Left renal cortex interstitium (tissue), 4 donors: ENCODE measurements around the gene SGMS1. TPM values are rescaled to one million over a fixed set of nuclear protein-coding genes. Genes with fewer than 3 reads are reported as not detected.
A peak's percentile ranks its signal among the peaks of the same experiment; 100 is the strongest.

ENCODE experiments used
- DNase-seq, 4 donors: peaks; one replicate each; pipeline ENCODE4 v3.0.0-alpha.2; 2013; ENCODE audit warnings: low read depth in 4 of 4, low spot score in 2 of 4, missing footprints in 1 of 4
- polyA plus RNA-seq, 4 donors: library from polyadenylated mRNA; unstranded; fragments of 120-200 nt; gene quantifications; one replicate each; pipeline ENCODE4 v1.2.1, GENCODE V29; 2013; ENCODE audit not compliant: insufficient read length in 4 of 4

Gene SGMS1
- polyA plus RNA-seq, 4 donors, result 53.7 to 59.7 (median 55.1) TPM

DNA sequence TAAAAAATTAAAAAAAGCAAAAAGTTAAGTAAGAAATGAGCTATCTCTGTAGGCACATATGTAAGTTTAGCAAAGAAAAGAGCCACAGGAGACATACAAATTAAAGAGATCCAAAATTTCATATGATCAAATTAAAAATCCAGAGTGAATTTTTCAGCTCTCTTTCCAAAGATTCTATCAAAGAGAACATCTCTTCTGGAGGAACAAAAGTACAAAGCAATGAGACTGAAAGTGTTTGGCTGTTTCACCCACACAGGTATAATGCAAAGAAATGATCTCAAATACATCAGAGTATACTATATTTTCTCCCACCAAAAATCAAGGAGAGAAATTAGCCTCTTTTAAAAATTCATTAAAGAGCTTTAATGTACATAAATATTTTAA lies 297.6 kb downstream of the SGMS1 start:
- DNase-seq, result no peak

DNA sequence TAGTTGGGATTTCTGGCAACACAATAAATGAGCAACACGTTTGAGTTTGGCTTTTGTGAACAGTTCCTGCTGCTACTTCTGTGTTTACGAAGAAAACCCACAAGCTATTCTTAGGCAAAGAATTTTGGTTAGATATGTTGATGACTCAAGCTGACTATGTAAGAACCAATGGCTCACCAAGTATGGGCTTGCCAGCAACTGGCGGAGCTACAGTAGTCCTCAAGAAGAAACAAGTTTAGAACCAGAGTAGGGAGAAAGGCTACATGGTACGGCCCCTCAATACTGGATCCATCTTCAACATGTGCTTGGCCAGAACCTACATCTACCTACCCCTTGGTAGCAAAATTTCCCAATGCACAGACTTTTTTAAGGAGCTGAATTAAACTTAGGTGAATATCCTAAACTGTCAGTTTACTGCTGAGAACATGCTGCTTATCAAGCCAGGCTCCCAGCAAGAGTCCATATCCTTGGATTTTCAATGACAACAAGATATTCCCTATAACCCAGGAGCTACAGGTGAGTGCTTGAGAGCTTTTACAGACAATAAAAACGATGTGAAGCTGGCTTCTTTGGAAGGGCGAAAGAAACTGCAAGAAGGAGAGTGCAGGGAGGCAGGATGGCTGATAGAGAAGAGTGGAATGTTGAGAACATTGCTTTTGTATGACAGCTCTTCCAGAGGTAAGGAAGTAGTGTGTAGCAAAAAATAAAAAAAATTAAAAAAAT lies 298.1 kb downstream of the SGMS1 start:
- no peak for DNase-seq

DNA sequence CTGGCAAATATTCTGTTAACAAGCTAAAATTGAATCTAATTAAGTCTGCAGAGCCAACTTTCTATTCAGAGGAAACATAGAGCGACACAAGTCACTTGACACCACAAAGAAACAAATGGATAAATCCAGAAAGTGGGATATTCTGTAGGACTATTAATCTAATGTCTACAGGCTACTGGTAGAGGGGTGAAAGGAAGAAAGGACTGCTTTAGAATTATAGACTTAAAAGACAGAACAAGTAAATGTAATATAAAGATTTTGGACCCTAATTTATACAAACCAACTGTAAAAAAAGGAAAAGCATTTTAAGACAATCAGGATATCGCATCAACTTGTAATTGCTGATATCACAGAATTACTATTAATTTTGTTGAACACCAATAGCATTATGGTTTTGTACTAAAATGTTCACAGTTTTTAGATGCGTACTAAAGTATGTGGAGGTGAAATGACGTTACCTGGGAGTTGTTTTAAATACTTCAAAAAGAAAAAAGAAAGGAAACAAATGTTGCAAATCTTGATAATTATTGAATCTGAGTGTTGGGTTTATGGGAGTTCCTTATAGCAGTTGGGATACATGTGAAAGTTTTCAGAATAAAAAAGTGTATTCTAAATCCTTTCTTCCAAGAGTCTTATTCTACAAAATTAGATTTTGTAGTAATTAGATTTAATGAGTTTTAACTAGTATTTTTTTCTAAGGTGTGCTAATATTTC lies 298.9 kb downstream of the SGMS1 start:
- no peak for DNase-seq

DNA sequence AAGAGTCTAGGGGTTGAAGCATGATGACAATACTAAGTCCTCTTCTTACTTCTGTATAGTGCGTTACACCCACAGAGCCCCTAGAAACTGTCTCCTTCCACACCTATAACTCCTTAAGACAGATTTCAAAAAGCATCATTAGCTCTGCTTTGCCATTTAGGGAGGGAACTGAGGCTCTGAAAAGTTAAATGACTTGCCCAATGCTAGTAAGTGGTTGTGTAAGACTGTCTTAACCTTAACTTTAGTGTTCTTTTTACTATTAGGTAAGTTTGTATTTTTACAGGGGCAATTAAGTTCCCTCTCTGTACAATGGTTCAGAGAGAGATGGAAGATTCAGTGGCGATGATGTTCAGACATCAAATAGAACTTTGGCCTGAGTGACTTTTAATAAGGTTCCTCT lies 299.7 kb downstream of the SGMS1 start:
- no peak for DNase-seq

DNA sequence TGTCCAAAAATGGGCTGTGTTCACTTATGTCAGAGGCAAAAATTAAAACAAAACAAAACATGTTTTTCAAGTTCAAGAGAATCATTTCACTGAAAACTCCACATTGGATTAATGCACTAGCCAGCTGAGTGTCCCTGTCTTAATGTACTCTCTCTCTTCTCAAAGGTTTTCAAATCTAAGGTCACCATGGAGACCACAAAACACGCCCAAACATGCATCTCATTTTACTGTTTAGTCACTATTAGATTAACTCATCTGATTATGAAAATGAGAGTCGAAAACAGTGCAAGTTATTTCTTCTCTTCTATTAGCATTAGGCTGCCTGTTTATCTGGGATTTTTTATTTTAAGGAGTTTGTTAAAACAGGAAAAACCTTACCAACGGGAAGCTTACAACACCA lies 301.7 kb downstream of the SGMS1 start:
- no peak for DNase-seq

DNA sequence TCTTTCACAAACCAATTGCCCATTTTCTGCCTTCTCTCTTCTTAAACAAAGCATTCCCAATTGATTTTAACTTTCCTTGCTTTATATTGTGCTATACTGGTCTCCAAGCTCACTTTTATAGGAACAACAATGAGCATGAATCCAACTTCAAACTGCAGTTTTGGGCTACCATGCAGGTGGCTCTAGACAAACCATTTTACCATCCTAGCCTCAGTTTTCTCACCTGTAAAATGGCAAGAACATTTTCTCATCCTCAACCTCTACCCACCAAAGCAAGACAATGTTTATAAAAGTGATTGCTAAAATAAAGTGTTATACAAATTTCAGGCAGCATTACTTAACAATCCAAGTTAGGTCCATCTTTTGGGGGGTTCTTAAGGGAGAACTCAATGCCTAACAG lies 305.6 kb downstream of the SGMS1 start:
- no peak for DNase-seq

DNA sequence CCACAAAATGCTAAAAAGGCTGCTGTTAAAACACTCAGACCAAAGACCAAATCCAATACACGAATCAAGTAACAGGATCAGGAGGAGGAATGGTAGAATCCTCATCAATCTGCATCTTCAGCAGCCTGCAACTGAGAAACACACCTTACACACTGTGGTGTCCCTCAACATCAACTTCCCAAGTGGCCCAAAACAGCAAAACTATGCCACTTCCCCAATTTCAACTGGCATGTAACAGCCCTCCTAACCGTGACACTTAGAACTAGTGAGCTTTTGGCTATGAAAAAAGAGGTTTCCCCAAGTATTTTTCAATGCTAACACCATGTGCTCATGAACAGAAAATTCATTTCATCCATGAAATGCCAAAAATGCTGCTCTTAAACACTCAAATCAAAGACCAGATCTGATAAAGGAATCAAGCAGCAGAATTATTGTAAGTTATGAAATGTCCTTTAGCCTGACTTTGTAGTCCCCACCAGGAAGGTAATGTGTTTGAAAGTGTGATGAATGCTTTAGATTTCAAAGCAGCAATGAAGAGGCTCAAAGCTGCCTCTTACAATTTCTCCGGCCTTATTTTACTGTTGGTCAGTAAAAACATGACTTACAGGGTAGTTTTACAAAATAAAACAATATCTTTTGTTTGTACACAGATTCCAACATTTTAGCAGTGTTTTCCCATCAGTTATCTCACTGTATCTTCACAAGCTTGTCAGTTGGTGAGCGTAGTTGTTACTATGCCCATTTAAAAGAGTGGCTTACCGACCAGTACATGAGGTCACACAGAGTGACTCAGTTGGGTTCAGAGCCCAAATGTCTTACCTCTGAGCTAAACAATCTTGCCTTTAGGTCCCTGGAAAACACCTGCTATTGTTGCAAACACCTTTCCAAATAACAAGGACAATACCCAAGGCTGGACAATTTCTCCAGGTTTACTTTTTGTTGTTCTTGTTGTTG lies 306.8 kb downstream of the SGMS1 start:
- no peak for DNase-seq

DNA sequence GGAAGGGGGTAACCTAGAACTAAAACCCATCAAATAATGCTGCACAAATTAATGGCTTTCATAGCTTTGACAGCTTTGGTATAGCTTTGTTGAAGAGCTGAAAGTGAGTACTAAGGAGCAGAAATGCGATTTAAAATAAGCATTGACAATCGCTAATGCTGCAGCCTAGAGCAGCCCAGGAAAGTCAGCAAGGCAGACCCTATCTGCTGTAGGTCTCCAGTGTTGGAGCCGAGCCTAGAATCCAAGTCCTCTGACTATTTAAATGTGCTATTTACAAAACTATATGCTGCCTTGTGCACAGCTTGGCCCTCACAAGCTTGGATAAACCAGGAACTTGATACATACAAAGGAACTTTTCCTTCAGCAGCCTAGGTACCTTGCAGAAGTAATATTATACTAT lies 307.6 kb downstream of the SGMS1 start:
- DNase-seq, result no peak

DNA sequence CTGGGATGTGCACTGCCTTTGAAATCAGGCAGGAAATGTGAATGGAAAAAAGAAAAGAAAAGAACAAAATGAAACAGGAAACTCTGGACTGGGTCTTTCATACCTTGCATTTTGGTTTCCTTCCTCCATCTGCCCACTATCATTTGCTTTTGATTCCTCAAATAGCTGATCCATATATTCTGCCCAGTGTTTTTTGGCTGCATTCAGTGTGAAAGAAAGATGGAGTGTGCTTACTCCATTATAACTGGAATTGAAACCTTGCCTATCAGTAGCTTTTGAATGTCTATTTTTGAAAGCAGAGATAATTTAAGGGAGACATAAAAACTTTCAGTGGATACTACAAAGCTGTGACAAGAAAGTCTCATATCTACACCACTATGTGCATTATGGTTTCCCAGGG lies 308.3 kb downstream of the SGMS1 start:
- DNase-seq, result no peak

DNA sequence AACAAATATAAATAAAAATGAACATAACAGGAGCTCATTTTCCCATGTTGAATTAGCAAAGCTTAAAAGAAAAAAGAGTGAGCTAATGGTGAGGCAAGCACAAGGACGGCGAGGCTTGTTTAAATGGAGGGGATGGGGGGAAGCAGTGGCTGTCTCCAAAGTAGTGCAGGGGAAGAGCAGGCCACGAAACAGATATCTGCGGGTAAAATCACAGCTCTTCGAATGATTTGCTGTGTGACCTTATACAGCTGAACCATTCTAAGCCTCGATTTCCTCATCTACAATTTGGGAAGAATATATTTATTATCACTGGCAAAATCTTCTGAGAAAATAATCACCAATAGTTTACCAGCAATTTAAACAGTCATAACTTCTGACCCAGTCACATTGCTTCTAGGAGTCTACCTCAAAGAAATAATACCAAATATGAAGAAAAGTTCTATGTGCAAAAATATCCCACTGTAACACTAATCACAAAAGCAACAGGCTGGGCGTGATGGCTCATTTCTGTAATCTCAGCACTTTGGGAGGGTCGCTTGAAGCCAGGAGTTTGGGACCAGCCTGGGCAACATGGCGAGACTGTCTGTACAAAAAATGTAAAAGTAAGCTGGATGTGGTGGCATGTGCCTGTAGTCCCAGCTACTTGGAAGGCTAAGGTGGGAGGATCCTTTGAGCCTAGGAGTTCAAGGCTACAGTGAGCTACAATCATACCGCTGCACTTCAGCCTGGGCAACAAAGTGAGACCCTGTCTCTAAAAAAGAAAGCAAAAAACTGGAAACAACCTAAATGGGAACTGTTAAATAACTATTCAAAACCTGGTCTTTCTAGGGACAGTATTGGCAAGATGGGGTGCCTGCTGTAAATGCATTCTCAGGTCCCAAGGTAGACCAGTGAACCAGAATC lies 309.3 kb downstream of the SGMS1 start:
- DNase-seq, result no peak

DNA sequence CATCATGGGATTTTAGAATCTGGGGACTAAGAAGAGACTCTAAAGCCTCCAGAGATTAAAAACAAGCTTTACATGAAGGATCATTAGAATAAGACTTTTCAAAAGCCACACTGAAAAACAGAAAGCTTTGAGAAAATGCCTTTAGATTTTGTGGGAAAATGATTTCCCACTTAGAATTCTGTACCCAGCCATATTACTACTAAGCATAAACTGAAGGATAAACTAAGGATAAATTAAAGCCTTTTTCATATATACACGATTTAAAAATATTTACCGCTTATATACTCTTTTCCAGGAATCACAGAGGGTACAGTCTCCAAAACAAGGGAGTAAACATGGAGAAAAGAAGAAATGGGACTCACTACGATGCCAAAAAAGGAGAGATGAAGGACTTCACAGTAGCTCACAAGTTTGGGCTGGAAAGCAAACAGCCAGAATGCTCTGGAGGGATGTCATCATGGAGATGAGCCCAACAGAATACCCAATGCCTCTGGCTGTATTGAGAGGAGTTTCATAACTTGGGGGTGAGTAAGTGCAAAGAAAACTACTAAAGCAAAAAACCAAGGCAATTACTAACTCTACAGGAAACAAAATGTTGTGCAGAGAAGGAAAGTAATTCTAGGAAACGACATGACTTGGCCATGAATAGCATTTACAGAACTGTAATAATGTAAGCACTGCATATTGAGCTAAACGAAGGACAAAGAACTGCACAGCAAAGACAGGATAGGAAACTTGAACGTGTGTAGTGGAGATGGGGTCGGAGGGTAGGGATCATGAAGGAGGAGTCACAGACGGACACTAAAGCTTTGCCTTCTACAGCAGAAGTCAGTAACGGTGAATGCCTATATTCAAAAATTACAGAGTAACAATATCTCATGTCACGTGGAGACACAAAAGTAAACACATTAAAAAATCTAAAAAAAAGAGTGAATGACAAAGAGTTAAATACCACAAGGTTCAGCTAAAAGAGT lies 311.0 kb downstream of the SGMS1 start:
- DNase-seq, result no peak

DNA sequence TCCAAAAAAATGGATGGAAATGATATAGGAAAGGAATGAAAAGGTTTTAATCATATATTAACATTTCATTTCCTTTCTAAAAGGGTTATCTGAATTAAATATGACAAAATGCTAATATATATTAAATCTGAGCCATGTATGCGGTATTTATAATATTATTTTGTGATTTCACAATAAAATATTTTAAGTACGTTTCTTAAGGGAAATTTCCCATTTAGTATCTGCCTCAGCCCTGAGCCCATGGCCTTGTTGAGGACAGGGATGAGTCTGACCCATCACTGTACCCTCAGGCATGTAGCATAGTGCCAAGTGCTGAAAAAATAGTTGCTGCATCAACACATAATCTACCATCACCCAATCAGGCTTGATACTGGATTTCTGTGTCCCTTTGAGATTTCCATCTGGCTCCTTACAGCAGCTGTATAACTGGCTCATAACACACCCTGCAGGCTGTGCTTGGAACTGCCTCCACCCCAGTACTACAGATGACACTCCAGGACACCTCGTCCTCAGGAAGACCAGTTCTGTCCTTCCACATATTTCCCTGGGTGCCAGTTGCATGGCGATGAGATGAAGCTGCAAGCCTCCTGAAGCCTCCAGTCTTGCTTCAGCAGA lies 313.1 kb downstream of the SGMS1 start:
- DNase-seq, result no peak

DNA sequence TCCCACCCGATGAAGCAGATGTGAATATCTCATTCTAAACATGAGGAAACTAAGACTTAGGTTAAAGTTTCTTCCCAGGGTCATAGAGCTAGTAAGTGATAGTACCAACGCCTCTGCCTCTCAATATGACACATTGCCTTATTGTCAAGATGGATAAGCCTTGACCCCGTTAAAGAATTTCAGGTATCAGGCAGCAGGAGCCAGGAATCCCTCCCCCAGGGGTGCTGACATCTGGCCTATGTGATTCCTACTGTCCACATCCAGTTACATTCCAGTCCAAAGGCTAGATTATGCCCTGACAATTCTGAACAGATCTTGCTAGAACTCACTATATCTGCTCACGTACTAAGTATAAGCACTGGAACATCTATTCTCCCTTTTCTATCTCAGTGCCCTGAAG lies 314.4 kb downstream of the SGMS1 start:
- DNase-seq, result no peak

DNA sequence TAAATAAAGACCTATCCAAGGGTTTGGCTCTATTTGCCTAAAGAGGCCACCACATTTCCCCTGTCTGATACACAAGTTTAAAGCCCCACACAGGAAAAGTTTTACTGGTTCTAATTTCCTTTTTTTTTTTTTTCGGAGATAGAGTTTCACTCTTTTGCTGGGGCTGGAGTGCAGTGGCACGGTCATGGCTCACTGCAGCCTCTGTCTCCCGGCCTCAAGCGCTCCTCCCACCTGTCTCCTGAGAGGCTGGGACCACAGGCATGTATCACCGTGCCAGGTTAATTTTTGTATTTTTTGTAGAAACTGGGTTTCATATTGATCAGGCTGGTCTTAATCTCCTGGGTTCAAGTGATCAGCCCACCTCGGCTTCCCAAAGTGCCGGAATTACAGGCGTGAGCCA lies 319.1 kb downstream of the SGMS1 start:
- DNase-seq, result peak in 1 of 4 donors; percentile 3

DNA sequence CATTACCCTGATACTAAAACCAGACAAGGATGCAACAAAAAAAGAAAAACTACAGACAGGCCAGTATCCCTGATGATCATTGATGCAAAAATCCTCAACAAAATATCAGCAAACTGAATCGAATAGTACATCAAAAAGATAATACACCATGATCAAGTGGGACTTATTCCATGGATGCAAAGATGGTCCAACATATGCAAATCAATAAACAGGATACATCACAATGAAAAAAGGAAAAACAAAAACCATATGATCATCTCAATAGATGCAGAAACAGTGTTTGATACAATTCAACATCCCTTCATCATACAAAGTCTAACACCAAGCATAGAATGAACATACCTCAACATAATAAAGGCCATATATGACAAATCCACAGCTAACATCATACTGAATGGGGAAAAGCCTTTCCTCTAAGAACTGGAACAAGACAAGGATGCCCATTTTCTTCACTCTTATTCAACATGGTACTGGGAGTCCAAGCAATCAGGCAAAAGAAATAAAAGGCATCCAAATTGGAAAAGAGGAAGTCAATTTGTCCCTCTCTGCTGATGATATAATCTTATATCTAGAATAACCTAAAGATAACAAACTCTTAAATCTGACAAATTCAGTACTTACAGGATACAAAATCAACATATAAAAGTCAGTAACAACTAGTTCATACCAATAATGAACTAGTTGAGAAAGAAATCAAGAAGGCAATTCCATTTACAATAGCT lies 323.6 kb downstream of the SGMS1 start:
- no peak for DNase-seq

DNA sequence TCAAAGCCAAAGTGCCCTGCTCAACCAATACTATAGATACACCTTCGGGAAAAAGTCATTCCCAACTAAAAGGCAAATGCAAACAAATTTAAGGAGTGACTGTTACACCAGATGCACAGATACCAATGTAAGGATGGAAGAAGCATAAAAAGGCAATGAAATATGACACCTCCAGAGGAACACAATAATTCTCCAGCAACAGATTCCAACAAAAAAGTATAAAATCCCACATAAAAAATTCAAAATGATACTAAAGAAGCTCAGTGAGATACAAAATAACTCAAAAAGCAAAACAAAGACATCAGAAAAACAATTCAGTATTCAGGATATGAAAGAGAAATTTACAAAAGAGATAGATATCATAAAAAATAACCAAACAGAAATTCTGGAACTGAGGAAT lies 328.4 kb downstream of the SGMS1 start:
- DNase-seq, result no peak

DNA sequence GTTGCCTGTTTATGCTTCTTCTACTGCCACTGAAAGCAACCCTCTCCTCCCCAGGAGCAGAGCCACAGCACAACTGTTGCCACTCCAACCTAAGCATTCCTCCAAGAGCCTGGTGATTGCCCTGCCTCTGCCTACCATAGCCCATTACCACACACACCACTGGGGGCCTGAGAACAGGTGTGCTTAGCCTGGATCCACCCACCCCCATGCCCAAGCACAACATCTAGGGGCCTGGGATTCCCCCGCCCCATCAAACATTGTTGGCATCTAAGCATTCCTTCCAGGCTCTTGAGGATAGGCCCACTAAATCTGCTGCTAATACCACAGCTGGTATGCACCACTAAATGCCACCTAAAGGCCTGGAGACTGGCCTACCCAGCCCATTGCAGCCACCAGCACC lies 329.2 kb downstream of the SGMS1 start:
- no peak for DNase-seq
